Measurements from ENCODE around the gene ARHGAP26. TPM values are rescaled to one million over a fixed set of nuclear protein-coding genes. Genes with fewer than 3 reads are reported as not detected.

Gene ARHGAP26
- total RNA-seq, 1 experiment from 2014 or later = 79.8 TPM

DNA sequence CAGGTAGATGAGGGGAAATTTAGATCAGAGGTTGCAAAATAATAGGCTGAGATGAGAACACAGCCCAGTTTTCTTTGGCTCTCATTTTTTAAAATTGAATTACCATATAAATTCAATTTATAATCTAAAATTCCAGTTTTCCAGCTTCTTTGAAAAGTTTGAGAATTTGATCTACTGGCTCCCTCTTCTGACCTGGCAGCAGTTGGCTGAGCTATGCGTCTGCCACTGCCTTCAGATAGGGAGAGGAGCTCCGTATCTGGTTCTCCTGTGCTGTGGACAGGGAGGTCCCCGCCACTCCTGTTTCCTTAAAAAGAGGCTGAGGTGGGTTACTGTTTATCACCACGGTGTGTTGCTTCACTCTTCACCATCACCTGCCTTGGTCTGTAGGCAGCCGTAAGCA lies 103.7 kb downstream of the ARHGAP26 start:
- no peaks in the 10 kb centered on the region for H3K9me3 ChIP-seq
- BruUV-seq (replicated peaks) = no TSS peak
- H3K4me3 ChIP-seq (ENCODE audit: low read depth, low read length) = no peak overlapping the region
- Mint-ChIP-seq H3K9me3 (ENCODE audit: unreplicated experiment) (no peaks in the 10 kb centered on the region), H3K27ac (ENCODE audit: unreplicated experiment) (no peak overlapping the region), H3K27me3 (ENCODE audit: insufficient read depth, unreplicated experiment) (no peaks in the 10 kb centered on the region), H3K4me1 (ENCODE audit: low read depth, unreplicated experiment) (no peaks in the 10 kb centered on the region), H3K4me3 (ENCODE audit: unreplicated experiment) (no peak overlapping the region), H3K36me3 (ENCODE audit: insufficient read depth, unreplicated experiment) (peaks cover 10% of the 10 kb centered on the region)
- H3K27me3 ChIP-seq (replicated peaks; ENCODE audit: control insufficient read depth, insufficient read depth, low read length) = no peaks in the 10 kb centered on the region
- no peak for DNase-seq
- no peaks in the 10 kb centered on the region for H3K4me1 ChIP-seq
- CTCF ChIA-PET = interaction anchor here (0.6 to 2.4 kb wide), 9 partner anchors 15 to 218 kb away, joined by 3 to 11 read pairs (median 3); partner anchors contain the start of gene ARHGAP26
- intact Hi-C loops (cut with micrococcal nuclease; ENCODE audit: unreplicated experiment) = no loop called here
- POLR2A ChIA-PET = no interaction called here
- peak; percentile 2 to 9 for TF ChIP-seq CTCF (IDR thresholded peaks at IDR 0.05; ENCODE audit: insufficient read depth in 1 of 2, low read depth in 1 of 2, low read length in 1 of 2, severe bottlenecking in 1 of 2, unreplicated experiment in 1 of 2)
- H3K36me3 ChIP-seq (ENCODE audit: control insufficient read depth, insufficient read depth, low read length) = peaks cover 1% of the 10 kb centered on the region; the same call in 1 of the 2 replicates

GRCh38 chr5:142874540-142874939 lies 104.4 kb downstream of the ARHGAP26 start:
- Mint-ChIP-seq H3K9me3 (ENCODE audit: unreplicated experiment) (no peaks in the 10 kb centered on the region), H3K36me3 (ENCODE audit: insufficient read depth, unreplicated experiment) (peaks cover 10% of the 10 kb centered on the region)
- intact Hi-C loops (cut with micrococcal nuclease; ENCODE audit: unreplicated experiment) = no loop called here

DNA sequence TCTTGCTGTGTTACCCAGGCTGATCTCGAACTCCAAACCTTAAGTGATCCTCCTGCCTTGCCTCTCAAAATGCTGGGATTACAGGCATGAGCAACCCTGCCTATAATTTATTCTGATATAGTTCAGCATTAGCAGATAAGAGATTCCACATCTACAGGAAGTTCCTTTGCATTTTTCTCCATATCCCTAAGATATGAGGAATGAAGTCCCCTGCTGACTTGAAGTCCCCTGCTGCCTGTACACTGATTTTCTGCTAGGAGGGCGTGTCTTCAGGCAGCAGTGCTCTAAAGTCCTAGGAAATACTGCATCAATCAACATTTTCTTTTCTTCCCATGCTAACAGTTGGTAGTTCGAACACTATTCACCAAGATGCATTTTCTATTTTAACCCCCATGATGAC lies 105.8 kb downstream of the ARHGAP26 start:
- no TSS peak for BruUV-seq (replicated peaks)
- no peak for TF ChIP-seq CTCF (IDR thresholded peaks at IDR 0.05; ENCODE audit: insufficient read depth in 1 of 2, low read depth in 1 of 2, low read length in 1 of 2, severe bottlenecking in 1 of 2, unreplicated experiment in 1 of 2)
- Histone ChIP-seq H3K9me3 (no peaks in the 10 kb centered on the region), H3K27me3 (replicated peaks; ENCODE audit: control insufficient read depth, insufficient read depth, low read length) (no peaks in the 10 kb centered on the region), H3K36me3 (ENCODE audit: control insufficient read depth, insufficient read depth, low read length) (peaks cover 1% of the 10 kb centered on the region; the same call in 1 of the 2 replicates), H3K4me3 (ENCODE audit: low read depth, low read length) (no peak overlapping the region), H3K4me1 (no peaks in the 10 kb centered on the region)
- peaks cover 21% of the 10 kb centered on the region for H3K36me3 Mint-ChIP-seq (ENCODE audit: insufficient read depth, unreplicated experiment)
- no peak overlapping the region for H3K27ac Mint-ChIP-seq (ENCODE audit: unreplicated experiment)
- no peak overlapping the region for H3K4me3 Mint-ChIP-seq (ENCODE audit: unreplicated experiment)
- POLR2A ChIA-PET = no interaction called here
- no peak for DNase-seq
- no peaks in the 10 kb centered on the region for H3K9me3 Mint-ChIP-seq (ENCODE audit: unreplicated experiment)
- CTCF ChIA-PET = interaction anchor here (1.0 to 1.2 kb wide), 2 partner anchors 9 to 128 kb away, joined by 4 read pairs; no protein-coding TSS in a partner anchor
- no peaks in the 10 kb centered on the region for H3K4me1 Mint-ChIP-seq (ENCODE audit: low read depth, unreplicated experiment)
- no peaks in the 10 kb centered on the region for H3K27me3 Mint-ChIP-seq (ENCODE audit: insufficient read depth, unreplicated experiment)
- intact Hi-C loops (cut with micrococcal nuclease; ENCODE audit: unreplicated experiment) = no loop called here

More at GRCh38 chr5:142874540-142874939, 104.4 kb downstream of the ARHGAP26 start:
- Mint-ChIP-seq H3K4me1 (ENCODE audit: low read depth, unreplicated experiment) (no peaks in the 10 kb centered on the region), H3K27ac (ENCODE audit: unreplicated experiment) (no peak overlapping the region), H3K27me3 (ENCODE audit: insufficient read depth, unreplicated experiment) (no peaks in the 10 kb centered on the region), H3K4me3 (ENCODE audit: unreplicated experiment) (no peak overlapping the region)
- no TSS peak for BruUV-seq (replicated peaks)
- H3K9me3 ChIP-seq = no peaks in the 10 kb centered on the region
- POLR2A ChIA-PET = no interaction called here
- H3K27me3 ChIP-seq (replicated peaks; ENCODE audit: control insufficient read depth, insufficient read depth, low read length) = no peaks in the 10 kb centered on the region
- peaks cover 1% of the 10 kb centered on the region; the same call in 1 of the 2 replicates for H3K36me3 ChIP-seq (ENCODE audit: control insufficient read depth, insufficient read depth, low read length)
- H3K4me3 ChIP-seq (ENCODE audit: low read depth, low read length) = no peak overlapping the region
- no peak for DNase-seq
- no peaks in the 10 kb centered on the region for H3K4me1 ChIP-seq
- CTCF ChIA-PET = interaction anchor here (0.9 to 2.4 kb wide), 5 partner anchors 8 to 157 kb away, joined by 3 to 11 read pairs (median 4); partner anchors contain the start of gene ARHGAP26
- no peak for TF ChIP-seq CTCF (IDR thresholded peaks at IDR 0.05; ENCODE audit: insufficient read depth in 1 of 2, low read depth in 1 of 2, low read length in 1 of 2, severe bottlenecking in 1 of 2, unreplicated experiment in 1 of 2)
